ENCODE data around the gene SLA2. TPM values are rescaled to one million over a fixed set of nuclear protein-coding genes. Genes with fewer than 3 reads are reported as not detected.
"Not testable (repeated sequence)": the region's sequence is repeated elsewhere in the genome, so short reads cannot be mapped to it uniquely, and the experiment has no call there.

SLA2 gene
- polyA plus RNA-seq, 1 of the 3 experiments (the other 2 are of a cell fraction): not detected

- H3K79me2 ChIP-seq (ENCODE audit: insufficient read depth); H3K27me3 ChIP-seq (ENCODE audit: insufficient read depth); POLR2A ChIA-PET; H3F3A ChIP-seq (replicated peaks; ENCODE audit: insufficient read depth); H3K4me3 ChIP-seq (ENCODE audit: low read depth in 2 of 2, low read length in 1 of 2); H3K36me3 ChIP-seq (replicated peaks in 1 of 2; ENCODE audit: control insufficient read depth in 1 of 2, insufficient read depth in 2 of 2, low read length in 1 of 2); H2AFZ ChIP-seq (ENCODE audit: low read depth); H3K27ac ChIP-seq (ENCODE audit: low read depth in 2 of 2, low read length in 1 of 2); CTCF ChIA-PET; H3K4me2 ChIP-seq; DNase-seq; H3K9me2 ChIP-seq; H4K20me1 ChIP-seq (ENCODE audit: insufficient read depth); H3K9ac ChIP-seq; H3K4me1 ChIP-seq (ENCODE audit: control insufficient read depth in 1 of 2, insufficient read depth in 2 of 2, low read depth in 1 of 2, low read length in 1 of 2); H3K9me3 ChIP-seq: not testable (repeated sequence)
- 62% methylated on average over 13 of the region's 13 CpGs for WGBS (ENCODE audit: low lambda C conversion rate)
Observed at GRCh38 chr20:36564078-36564725, 81.8 kb downstream of the SLA2 start.

GRCh38 chr20:36563374-36563773 is 82.6 kb downstream of the SLA2 start:
- TF ChIP-seq ZBTB33 (IDR thresholded peaks at IDR 0.05; ENCODE audit: borderline replicate concordance, low read depth) (no peak), RXRA (IDR thresholded peaks at IDR 0.05; ENCODE audit: borderline replicate concordance, low read depth) (no peak), NFIC (IDR thresholded peaks at IDR 0.05; ENCODE audit: borderline replicate concordance) (no peak), SMC3 (IDR thresholded peaks at IDR 0.05; ENCODE audit: low read depth, low read length) (no peak), POLR2AphosphoS5 (IDR thresholded peaks at IDR 0.05; ENCODE audit: low read depth, low read length) (no peak)
- 29% methylated on average over 1 of the region's 1 CpG for WGBS (ENCODE audit: low lambda C conversion rate)

GRCh38 chr20:36562724-36563123 is 83.3 kb downstream of the SLA2 start:
- Histone ChIP-seq H3F3A (replicated peaks; ENCODE audit: insufficient read depth) (no peaks in the 10 kb centered on the region), H3K79me2 (ENCODE audit: insufficient read depth) (no peaks in the 10 kb centered on the region), H3K9me3 (no peaks in the 10 kb centered on the region; the same call in 1 of the 2 replicates), H3K9ac (no peak overlapping the region), H3K4me1 (ENCODE audit: control insufficient read depth in 1 of 2, insufficient read depth in 2 of 2, low read depth in 1 of 2, low read length in 1 of 2) (no peaks in the 10 kb centered on the region), H3K36me3 (replicated peaks in 1 of 2; ENCODE audit: control insufficient read depth in 1 of 2, insufficient read depth in 2 of 2, low read length in 1 of 2) (no peaks in the 10 kb centered on the region), H3K9me2 (no peaks in the 10 kb centered on the region), H2AFZ (ENCODE audit: low read depth) (no peak overlapping the region), H3K27me3 (ENCODE audit: insufficient read depth) (no peaks in the 10 kb centered on the region), H3K27ac (ENCODE audit: low read depth in 2 of 2, low read length in 1 of 2) (no peak overlapping the region), H3K4me2 (no peak overlapping the region), H3K4me3 (ENCODE audit: low read depth in 2 of 2, low read length in 1 of 2) (no peak overlapping the region), H4K20me1 (ENCODE audit: insufficient read depth) (no peaks in the 10 kb centered on the region)
- DNase-seq: no peak
- ChIA-PET POLR2A (no interaction called here), CTCF (interaction anchor here (1.6 to 1.7 kb wide), 2 partner anchors 9 to 13 kb away, joined by 4 to 5 read pairs; no protein-coding TSS in a partner anchor)
- WGBS (ENCODE audit: low lambda C conversion rate): 39% methylated on average over 2 of the region's 2 CpGs
- no peak for TF ChIP-seq EP300 (IDR thresholded peaks at IDR 0.05; ENCODE audit: borderline replicate concordance in 1 of 2, low read depth in 1 of 2, low read length in 1 of 2)
- TF ChIP-seq USF1 (IDR thresholded peaks at IDR 0.05; ENCODE audit: borderline replicate concordance, low read depth): no peak
- TF ChIP-seq FOXJ3 (CRISPR knock-in tag; IDR thresholded peaks at IDR 0.05): no peak
- no peak for TF ChIP-seq TAF1 (IDR thresholded peaks at IDR 0.05; ENCODE audit: borderline replicate concordance, low read depth, low read length)
- no peak for TF ChIP-seq REST (IDR thresholded peaks at IDR 0.05; ENCODE audit: low read depth, low read length)
- TF ChIP-seq ELF1 (IDR thresholded peaks at IDR 0.05): no peak
- no peak for TF ChIP-seq FOXM1 (IDR thresholded peaks at IDR 0.05; ENCODE audit: low read depth)
- no peak for TF ChIP-seq TEAD4 (IDR thresholded peaks at IDR 0.05; ENCODE audit: borderline replicate concordance, insufficient read depth)
- no peak for TF ChIP-seq JUND (IDR thresholded peaks at IDR 0.05)
- no peak for TF ChIP-seq SMC3 (IDR thresholded peaks at IDR 0.05; ENCODE audit: low read depth, low read length)
- TF ChIP-seq NRF1 (IDR thresholded peaks at IDR 0.05; ENCODE audit: low read depth, low read length): no peak

More at GRCh38 chr20:36563374-36563773, 82.6 kb downstream of the SLA2 start:
- H3K4me3 ChIP-seq (ENCODE audit: low read depth in 2 of 2, low read length in 1 of 2): no peak overlapping the region
- no peaks in the 10 kb centered on the region for H3F3A ChIP-seq (replicated peaks; ENCODE audit: insufficient read depth)
- no peak overlapping the region for H3K4me2 ChIP-seq
- no peak overlapping the region for H3K27ac ChIP-seq (ENCODE audit: low read depth in 2 of 2, low read length in 1 of 2)
- H3K4me1 ChIP-seq (ENCODE audit: control insufficient read depth in 1 of 2, insufficient read depth in 2 of 2, low read depth in 1 of 2, low read length in 1 of 2): no peaks in the 10 kb centered on the region
- DNase-seq: no peak
- H4K20me1 ChIP-seq (ENCODE audit: insufficient read depth): no peaks in the 10 kb centered on the region
- POLR2A ChIA-PET: no interaction called here
- H3K9ac ChIP-seq: no peak overlapping the region
- H3K9me3 ChIP-seq: no peaks in the 10 kb centered on the region; the same call in 1 of the 2 replicates
- no peaks in the 10 kb centered on the region for H3K36me3 ChIP-seq (replicated peaks in 1 of 2; ENCODE audit: control insufficient read depth in 1 of 2, insufficient read depth in 2 of 2, low read length in 1 of 2)
- no peaks in the 10 kb centered on the region for H3K27me3 ChIP-seq (ENCODE audit: insufficient read depth)
- no peaks in the 10 kb centered on the region for H3K9me2 ChIP-seq
- CTCF ChIA-PET: no interaction called here
- no peak overlapping the region for H2AFZ ChIP-seq (ENCODE audit: low read depth)
- H3K79me2 ChIP-seq (ENCODE audit: insufficient read depth): no peaks in the 10 kb centered on the region
